ENCODE data around the gene QSOX1.

QSOX1 gene

GRCh38 chr1:180228648-180229482 lies 74.2 kb downstream of the QSOX1 start:
- Mint-ChIP-seq H3K27me3 (peaks cover 86% of the 10 kb centered on the region), H3K4me3 (peak overlapping the region; percentile 78), H3K9me3 (no peaks in the 10 kb centered on the region), H3K4me1 (ENCODE audit: low read depth) (peaks cover 44% of the 10 kb centered on the region), H3K27ac (no peak overlapping the region), H3K36me3 (ENCODE audit: low read depth) (no peaks in the 10 kb centered on the region)
- intact Hi-C loops (cut with micrococcal nuclease): no loop called here

DNA sequence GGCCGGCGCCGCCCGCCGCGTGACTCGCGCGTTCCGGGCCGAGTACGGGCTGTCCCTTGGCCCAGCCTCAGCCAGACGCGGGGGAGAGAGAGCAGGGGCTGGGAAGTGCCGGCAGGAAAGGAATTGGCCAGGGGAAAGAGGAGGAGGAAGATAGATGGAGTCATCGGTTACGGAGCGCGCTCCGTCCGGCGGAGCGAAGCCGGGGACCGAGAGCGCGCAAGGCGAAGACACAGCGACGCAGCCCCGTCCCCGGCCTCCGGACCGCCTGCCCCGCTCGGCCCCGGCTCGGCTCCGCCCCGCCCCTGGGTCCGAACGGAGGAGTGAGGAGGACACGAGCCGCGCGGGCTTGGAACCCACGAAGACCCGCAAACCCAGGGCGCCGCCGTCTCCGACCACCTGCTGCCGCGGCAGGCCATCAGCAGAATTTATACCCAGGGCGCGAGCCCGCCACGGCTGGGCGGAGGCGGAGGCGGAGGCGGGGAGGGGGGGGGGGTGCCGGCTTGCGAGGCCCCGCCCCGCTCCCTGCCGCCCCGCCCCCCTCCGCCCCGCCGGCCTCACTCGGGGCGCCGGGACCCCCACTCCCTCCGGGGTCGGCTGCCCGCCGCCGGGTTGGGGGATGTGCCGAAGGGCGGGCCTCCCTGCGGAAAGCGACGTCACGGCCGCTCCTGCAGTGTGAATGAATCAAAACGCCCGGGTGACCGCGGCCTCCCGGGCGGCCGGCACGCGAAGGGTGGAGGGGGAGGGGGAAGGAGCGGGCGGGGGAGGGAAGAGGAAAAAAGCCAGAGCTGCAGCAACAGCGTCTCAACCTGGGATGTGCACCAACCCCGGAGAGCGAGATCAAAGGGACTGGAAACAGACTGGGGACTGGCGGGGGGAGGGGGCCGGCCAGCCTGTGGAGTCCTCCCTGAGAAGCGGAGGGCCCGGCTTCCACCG lies 75.1 kb downstream of the QSOX1 start, which contains the start of gene LHX4:
Gene LHX4, plus strand, starts transcription at position 782 of the 933 bp plus-strand sequence. CDS start 266 bp downstream, outside the sequence.
- Mint-ChIP-seq H3K36me3 (ENCODE audit: low read depth) (no peaks in the 10 kb centered on the region), H3K4me1 (ENCODE audit: low read depth) (peaks cover 53% of the 10 kb centered on the region), H3K27ac (no peak within 1 kb of the TSS), H3K27me3 (peaks cover 87% of the 10 kb centered on the region), H3K9me3 (no peaks in the 10 kb centered on the region), H3K4me3 (peak within 1 kb of the TSS; percentile 78)
- intact Hi-C loops (cut with micrococcal nuclease): no loop called here

- Mint-ChIP-seq H3K4me3 (peak overlapping the region; percentile 73), H3K27me3 (peaks cover 87% of the 10 kb centered on the region), H3K27ac (no peak overlapping the region), H3K9me3 (no peaks in the 10 kb centered on the region), H3K36me3 (ENCODE audit: low read depth) (no peaks in the 10 kb centered on the region), H3K4me1 (ENCODE audit: low read depth) (peaks cover 59% of the 10 kb centered on the region)
- intact Hi-C loops (cut with micrococcal nuclease): no loop called here
Measured at GRCh38 chr1:180230416-180230790, 75.7 kb downstream of the QSOX1 start.

DNA sequence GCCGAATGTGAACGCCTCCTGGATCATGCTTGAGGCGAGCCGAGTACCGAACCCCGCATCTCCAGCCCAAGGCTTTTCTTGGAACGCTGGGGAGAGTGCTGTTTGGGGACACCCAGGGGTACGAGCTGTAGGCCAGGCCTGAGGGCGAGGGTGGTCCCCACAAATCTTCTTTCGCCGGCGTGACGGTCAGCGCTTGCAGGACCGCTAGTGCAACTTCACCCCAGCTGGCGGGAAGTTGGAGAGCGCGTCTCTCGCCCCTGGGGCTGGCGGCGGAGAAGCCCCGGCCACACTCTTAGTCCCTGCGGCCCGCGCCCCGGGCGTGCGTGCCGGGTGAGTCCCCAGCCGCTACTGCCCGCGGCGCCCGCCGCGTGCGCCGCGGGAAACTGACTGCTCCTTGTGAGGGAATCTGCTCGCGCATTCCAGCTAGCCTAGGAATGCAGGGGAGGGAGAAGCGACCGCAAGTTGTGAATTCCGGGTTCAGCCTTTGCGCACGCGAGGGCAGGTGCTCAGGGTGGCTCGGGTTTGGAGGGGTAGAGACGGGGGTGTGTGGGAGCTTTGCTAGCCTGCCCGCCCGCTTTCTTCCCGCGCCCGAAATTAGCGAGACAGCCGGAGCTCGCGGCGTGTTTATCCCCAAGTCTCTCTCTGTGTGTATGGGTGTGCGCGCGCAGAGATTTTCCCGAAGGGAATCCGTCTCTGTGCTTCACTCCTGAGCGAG lies 76.3 kb downstream of the QSOX1 start:
- H3K9me3 Mint-ChIP-seq: no peaks in the 10 kb centered on the region
- intact Hi-C loops (cut with micrococcal nuclease): no loop called here

GRCh38 chr1:180231506-180231921 lies 76.8 kb downstream of the QSOX1 start:
- Mint-ChIP-seq H3K4me1 (ENCODE audit: low read depth) (peaks cover 71% of the 10 kb centered on the region), H3K4me3 (peak overlapping the region; percentile 73), H3K27ac (no peak overlapping the region), H3K36me3 (ENCODE audit: low read depth) (no peaks in the 10 kb centered on the region), H3K27me3 (peaks cover 91% of the 10 kb centered on the region), H3K9me3 (no peaks in the 10 kb centered on the region)
- intact Hi-C loops (cut with micrococcal nuclease): no loop called here

More for the DNA sequence above, 76.3 kb downstream of the QSOX1 start:
- peaks cover 65% of the 10 kb centered on the region for H3K4me1 Mint-ChIP-seq (ENCODE audit: low read depth)
- H3K27ac Mint-ChIP-seq: no peak overlapping the region
- peak overlapping the region; percentile 73 for H3K4me3 Mint-ChIP-seq
- peaks cover 89% of the 10 kb centered on the region for H3K27me3 Mint-ChIP-seq
- no peaks in the 10 kb centered on the region for H3K36me3 Mint-ChIP-seq (ENCODE audit: low read depth)

GRCh38 chr1:180231936-180232335 lies 77.3 kb downstream of the QSOX1 start:
- Mint-ChIP-seq H3K9me3 (no peaks in the 10 kb centered on the region), H3K4me3 (no peak overlapping the region), H3K27ac (no peak overlapping the region), H3K27me3 (peaks cover 91% of the 10 kb centered on the region), H3K4me1 (ENCODE audit: low read depth) (peaks cover 75% of the 10 kb centered on the region), H3K36me3 (ENCODE audit: low read depth) (no peaks in the 10 kb centered on the region)
- intact Hi-C loops (cut with micrococcal nuclease): no loop called here

- intact Hi-C loops (cut with micrococcal nuclease): no loop called here
- Mint-ChIP-seq H3K27me3 (peaks cover 95% of the 10 kb centered on the region), H3K36me3 (ENCODE audit: low read depth) (no peaks in the 10 kb centered on the region), H3K4me1 (ENCODE audit: low read depth) (peaks cover 77% of the 10 kb centered on the region), H3K4me3 (no peak overlapping the region), H3K9me3 (no peaks in the 10 kb centered on the region), H3K27ac (no peak overlapping the region)
Measured at GRCh38 chr1:180232521-180233043, 77.9 kb downstream of the QSOX1 start.

DNA sequence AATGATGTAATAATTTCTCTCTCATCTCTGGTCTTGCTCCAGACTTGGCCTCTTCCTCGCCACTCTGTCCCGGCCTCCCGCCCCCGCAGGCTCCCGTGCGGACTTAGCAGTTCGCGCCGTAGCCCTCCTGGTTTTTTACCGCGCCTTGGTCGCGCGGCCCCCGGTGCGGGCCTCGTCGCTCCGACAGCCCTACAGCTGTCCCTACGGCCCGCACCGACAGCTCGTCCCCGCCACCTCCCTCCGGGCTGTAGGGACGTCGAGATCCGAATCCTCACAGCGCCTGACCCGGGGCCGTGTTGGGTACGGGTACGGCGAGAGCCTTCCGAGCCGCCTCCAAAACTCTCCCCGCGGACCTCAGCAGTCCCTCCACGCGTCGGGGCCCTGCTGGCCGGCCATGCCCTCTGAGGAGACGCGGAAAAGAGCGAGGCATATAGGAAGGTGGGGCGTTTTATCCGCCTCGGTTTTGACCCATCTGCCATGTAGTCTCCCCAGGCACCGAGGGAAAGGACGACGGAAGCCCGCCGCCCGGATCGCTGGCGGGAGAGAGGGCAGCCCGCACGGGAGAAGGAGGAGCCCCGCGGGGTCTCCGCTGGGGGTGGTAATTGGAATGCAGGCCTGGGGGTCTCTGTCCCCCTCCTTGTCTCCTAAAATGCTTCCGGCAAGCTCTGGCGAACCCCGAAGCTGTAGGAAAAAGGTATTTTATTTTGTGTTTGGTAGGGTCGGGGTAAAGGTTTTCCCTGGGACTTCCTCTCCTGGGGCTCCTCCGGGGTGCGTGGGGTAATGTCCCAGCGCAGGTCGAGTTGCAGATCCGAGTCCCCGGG lies 78.7 kb downstream of the QSOX1 start:
- H3K27ac Mint-ChIP-seq: no peak overlapping the region
- H3K4me1 Mint-ChIP-seq (ENCODE audit: low read depth): peaks cover 75% of the 10 kb centered on the region

GRCh38 chr1:180234369-180235076 lies 79.9 kb downstream of the QSOX1 start:
- H3K4me3 Mint-ChIP-seq: peak overlapping the region; percentile 49
- no peaks in the 10 kb centered on the region for H3K9me3 Mint-ChIP-seq
- intact Hi-C loops (cut with micrococcal nuclease): no loop called here
- no peak overlapping the region for H3K27ac Mint-ChIP-seq
- peaks cover 92% of the 10 kb centered on the region for H3K27me3 Mint-ChIP-seq
- H3K4me1 Mint-ChIP-seq (ENCODE audit: low read depth): peaks cover 63% of the 10 kb centered on the region
- no peaks in the 10 kb centered on the region for H3K36me3 Mint-ChIP-seq (ENCODE audit: low read depth)

More for the DNA sequence above, 78.7 kb downstream of the QSOX1 start:
- peak overlapping the region; percentile 48 for H3K4me3 Mint-ChIP-seq
- no peaks in the 10 kb centered on the region for H3K9me3 Mint-ChIP-seq
- intact Hi-C loops (cut with micrococcal nuclease): no loop called here
- H3K27me3 Mint-ChIP-seq: peaks cover 94% of the 10 kb centered on the region
- H3K36me3 Mint-ChIP-seq (ENCODE audit: low read depth): no peaks in the 10 kb centered on the region

- intact Hi-C loops (cut with micrococcal nuclease): no loop called here
- Mint-ChIP-seq H3K4me3 (peak overlapping the region; percentile 49), H3K27me3 (peaks cover 95% of the 10 kb centered on the region), H3K9me3 (no peaks in the 10 kb centered on the region), H3K4me1 (ENCODE audit: low read depth) (peaks cover 62% of the 10 kb centered on the region), H3K27ac (no peak overlapping the region), H3K36me3 (ENCODE audit: low read depth) (no peaks in the 10 kb centered on the region)
Measured at GRCh38 chr1:180235077-180235501, 80.4 kb downstream of the QSOX1 start.

DNA sequence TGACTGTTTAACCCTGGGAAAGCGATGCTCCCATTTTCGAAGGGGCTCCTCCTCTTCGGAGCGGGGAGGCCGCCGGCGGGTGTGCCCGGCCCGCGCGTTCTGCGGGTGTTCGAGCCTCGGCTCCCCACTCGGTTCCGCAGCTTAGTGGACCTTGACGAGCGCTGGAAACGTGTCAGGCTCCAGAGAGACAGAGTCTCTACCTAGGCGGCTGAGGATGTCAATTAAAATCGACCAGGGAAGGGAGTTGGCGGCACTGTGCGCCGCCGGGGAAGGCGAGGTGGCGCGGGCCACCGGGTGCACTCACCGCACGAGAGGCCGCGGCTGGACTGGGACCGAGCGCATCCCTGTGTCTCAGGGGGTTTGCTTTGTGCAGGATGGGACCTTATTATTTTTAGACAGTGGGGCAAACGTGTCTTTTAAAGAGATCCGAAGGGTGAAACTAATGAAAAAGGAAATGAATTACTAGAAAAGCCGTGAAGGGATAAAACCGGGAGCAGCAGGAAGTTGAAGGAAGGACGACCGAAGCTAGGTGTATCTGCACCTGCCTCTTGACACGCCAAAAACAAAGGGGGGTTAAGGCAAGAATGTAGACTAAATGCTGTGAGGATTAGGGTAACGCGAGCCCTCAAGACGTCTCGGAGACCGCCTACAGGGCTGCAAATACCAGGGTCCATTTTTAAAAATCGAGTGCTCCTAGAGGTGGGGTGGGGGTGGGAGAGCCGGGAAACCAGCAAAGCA lies 81.0 kb downstream of the QSOX1 start:
- no peaks in the 10 kb centered on the region for H3K9me3 Mint-ChIP-seq
- no peak overlapping the region for H3K27ac Mint-ChIP-seq
- H3K4me3 Mint-ChIP-seq: peak overlapping the region; percentile 35
- intact Hi-C loops (cut with micrococcal nuclease): no loop called here
- H3K27me3 Mint-ChIP-seq: peaks cover 95% of the 10 kb centered on the region
- peaks cover 57% of the 10 kb centered on the region for H3K4me1 Mint-ChIP-seq (ENCODE audit: low read depth)
- H3K36me3 Mint-ChIP-seq (ENCODE audit: low read depth): no peaks in the 10 kb centered on the region

Measured in dendritic cell treated with granulocyte-macrophage colony-stimulating factor and Interleukin-4, amounts not matched to agents 40 ng/mL and 50 ng/mL, for 4 days (primary cell).